Measurements from ENCODE around the gene SLC35F4. TPM values are rescaled to one million over a fixed set of nuclear protein-coding genes. Genes with fewer than 3 reads are reported as not detected.

SLC35F4 gene
- total RNA-seq, 1 experiment from 2014 or later = not detected

GRCh38 chr14:57846596-57846995, 19.3 kb downstream of the SLC35F4 start:
- H3K27me3 ChIP-seq (replicated peaks; ENCODE audit: control insufficient read depth, insufficient read depth, low read length) = no peaks in the 10 kb centered on the region
- no peak for TF ChIP-seq CTCF (IDR thresholded peaks at IDR 0.05; ENCODE audit: insufficient read depth in 1 of 2, low read depth in 1 of 2, low read length in 1 of 2, severe bottlenecking in 1 of 2, unreplicated experiment in 1 of 2)
- no peaks in the 10 kb centered on the region for H3K9me3 Mint-ChIP-seq (ENCODE audit: unreplicated experiment)
- no peak for DNase-seq
- CTCF ChIA-PET = no interaction called here
- POLR2A ChIA-PET = no interaction called here
- H3K27me3 Mint-ChIP-seq (ENCODE audit: insufficient read depth, unreplicated experiment) = peaks cover 12% of the 10 kb centered on the region
- H3K36me3 ChIP-seq (ENCODE audit: control insufficient read depth, insufficient read depth, low read length) = no peaks in the 10 kb centered on the region
- no peaks in the 10 kb centered on the region for H3K9me3 ChIP-seq
- H3K4me1 Mint-ChIP-seq (ENCODE audit: low read depth, unreplicated experiment) = no peaks in the 10 kb centered on the region
- no peak overlapping the region for H3K4me3 Mint-ChIP-seq (ENCODE audit: unreplicated experiment)
- no TSS peak for BruUV-seq (replicated peaks)
- H3K36me3 Mint-ChIP-seq (ENCODE audit: insufficient read depth, unreplicated experiment) = no peaks in the 10 kb centered on the region
- H3K4me3 ChIP-seq (ENCODE audit: low read depth, low read length) = no peak overlapping the region
- no peak overlapping the region for H3K27ac Mint-ChIP-seq (ENCODE audit: unreplicated experiment)
- intact Hi-C loops (cut with micrococcal nuclease; ENCODE audit: unreplicated experiment) = no loop called here
- H3K4me1 ChIP-seq = no peaks in the 10 kb centered on the region

- Mint-ChIP-seq H3K4me3 (ENCODE audit: unreplicated experiment) (no peak overlapping the region), H3K27ac (ENCODE audit: unreplicated experiment) (no peak overlapping the region), H3K9me3 (ENCODE audit: unreplicated experiment) (no peaks in the 10 kb centered on the region), H3K36me3 (ENCODE audit: insufficient read depth, unreplicated experiment) (no peaks in the 10 kb centered on the region), H3K4me1 (ENCODE audit: low read depth, unreplicated experiment) (no peaks in the 10 kb centered on the region), H3K27me3 (ENCODE audit: insufficient read depth, unreplicated experiment) (peaks cover 12% of the 10 kb centered on the region)
- intact Hi-C loops (cut with micrococcal nuclease; ENCODE audit: unreplicated experiment) = no loop called here
- no peaks in the 10 kb centered on the region for H3K27me3 ChIP-seq (replicated peaks; ENCODE audit: control insufficient read depth, insufficient read depth, low read length)
- H3K36me3 ChIP-seq (ENCODE audit: control insufficient read depth, insufficient read depth, low read length) = no peaks in the 10 kb centered on the region
- no peak for DNase-seq
- CTCF ChIA-PET = no interaction called here
- no peak for TF ChIP-seq CTCF (IDR thresholded peaks at IDR 0.05; ENCODE audit: insufficient read depth in 1 of 2, low read depth in 1 of 2, low read length in 1 of 2, severe bottlenecking in 1 of 2, unreplicated experiment in 1 of 2)
- H3K9me3 ChIP-seq = no peaks in the 10 kb centered on the region
- H3K4me1 ChIP-seq = no peaks in the 10 kb centered on the region
- H3K4me3 ChIP-seq (ENCODE audit: low read depth, low read length) = no peak overlapping the region
- no TSS peak for BruUV-seq (replicated peaks)
- POLR2A ChIA-PET = no interaction called here
These were observed 19.9 kb downstream of the SLC35F4 start for GRCh38 chr14:57845802-57846531.

GRCh38 chr14:57845316-57845715, 20.6 kb downstream of the SLC35F4 start:
- POLR2A ChIA-PET = no interaction called here
- H3K36me3 Mint-ChIP-seq (ENCODE audit: insufficient read depth, unreplicated experiment) = no peaks in the 10 kb centered on the region
- CTCF ChIA-PET = no interaction called here
- no peaks in the 10 kb centered on the region for H3K4me1 Mint-ChIP-seq (ENCODE audit: low read depth, unreplicated experiment)
- intact Hi-C loops (cut with micrococcal nuclease; ENCODE audit: unreplicated experiment) = no loop called here
- H3K9me3 ChIP-seq = no peaks in the 10 kb centered on the region
- no peak overlapping the region for H3K4me3 ChIP-seq (ENCODE audit: low read depth, low read length)
- no peak overlapping the region for H3K27ac Mint-ChIP-seq (ENCODE audit: unreplicated experiment)
- peaks cover 12% of the 10 kb centered on the region for H3K27me3 Mint-ChIP-seq (ENCODE audit: insufficient read depth, unreplicated experiment)
- no peaks in the 10 kb centered on the region for H3K27me3 ChIP-seq (replicated peaks; ENCODE audit: control insufficient read depth, insufficient read depth, low read length)
- H3K4me1 ChIP-seq = no peaks in the 10 kb centered on the region
- no TSS peak for BruUV-seq (replicated peaks)
- H3K9me3 Mint-ChIP-seq (ENCODE audit: unreplicated experiment) = no peaks in the 10 kb centered on the region
- TF ChIP-seq CTCF (IDR thresholded peaks at IDR 0.05; ENCODE audit: insufficient read depth in 1 of 2, low read depth in 1 of 2, low read length in 1 of 2, severe bottlenecking in 1 of 2, unreplicated experiment in 1 of 2) = no peak
- DNase-seq = no peak
- H3K4me3 Mint-ChIP-seq (ENCODE audit: unreplicated experiment) = no peak overlapping the region
- H3K36me3 ChIP-seq (ENCODE audit: control insufficient read depth, insufficient read depth, low read length) = no peaks in the 10 kb centered on the region

Measured in Caco-2 (cell line).